HG02840 (cell line): ENCODE results near the gene ABHD10.

Experiments used
- ATAC-seq: cut with Tn5 transposase; IDR thresholded peaks from one replicate; pipeline ENCODE4 v1.9.1; 2021; ENCODE audit warnings: mild to moderate bottlenecking, moderate library complexity, moderate number of reproducible peaks; ENCODE audit not compliant: unreplicated experiment, low FRiP score

ABHD10 gene

DNA sequence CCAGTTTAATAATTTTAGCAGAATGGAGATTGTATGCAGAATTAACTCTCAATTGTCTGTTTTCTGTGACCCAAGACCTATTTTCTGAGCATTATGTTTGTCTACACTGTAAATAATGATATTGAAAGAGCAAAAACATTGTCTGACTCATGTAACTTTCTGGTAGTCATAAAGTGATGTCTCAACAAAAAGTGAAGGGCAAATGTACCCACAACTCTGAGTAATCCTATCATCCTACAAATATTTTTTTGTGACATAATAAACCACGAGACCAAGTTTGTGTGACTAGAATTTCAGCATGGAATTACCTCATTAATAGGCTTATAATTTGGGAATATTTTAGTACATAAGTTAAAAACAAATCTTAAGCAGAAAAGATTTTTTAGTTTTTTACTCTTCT is 15.4 kb upstream of the ABHD10 start:
- ATAC-seq: no peak

DNA sequence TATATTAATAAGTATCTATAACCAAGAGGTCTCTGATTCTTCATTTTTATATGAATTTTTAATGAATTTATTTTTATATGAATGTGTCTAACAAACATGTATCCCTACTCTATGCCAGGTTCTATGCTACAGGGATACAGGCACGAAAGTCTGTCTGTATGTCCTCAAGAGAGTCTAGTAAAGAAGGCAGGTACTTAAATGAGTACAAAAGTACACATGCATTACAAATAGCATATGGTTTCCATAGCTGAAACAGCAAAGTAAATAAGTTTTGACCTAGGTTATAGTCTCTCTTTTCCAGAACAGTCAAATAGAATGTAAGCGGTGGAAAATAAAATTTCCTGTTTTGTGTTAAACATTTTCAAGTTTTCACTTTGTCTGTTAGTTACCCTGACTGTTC is 13.3 kb upstream of the ABHD10 start:
- no peak for ATAC-seq

DNA sequence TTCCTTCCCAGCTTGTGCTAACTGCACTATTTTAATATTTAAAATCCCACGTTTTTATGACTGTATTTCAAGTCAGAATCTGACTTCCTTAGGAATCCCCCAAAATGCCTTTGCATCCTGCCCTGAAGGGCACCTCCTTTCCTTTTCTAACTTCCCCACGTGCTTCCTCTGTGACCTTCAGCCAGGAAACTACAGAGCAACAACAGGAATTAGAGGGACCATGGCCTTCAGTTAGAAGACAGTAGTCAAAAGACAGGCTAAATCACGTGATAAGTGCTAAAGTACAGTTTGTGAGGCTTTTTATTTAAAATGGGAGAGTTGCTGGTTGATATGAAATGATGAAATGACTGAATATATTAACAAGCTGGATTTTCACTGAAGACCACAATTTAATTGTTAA is 11.8 kb upstream of the ABHD10 start:
- no peak for ATAC-seq

DNA sequence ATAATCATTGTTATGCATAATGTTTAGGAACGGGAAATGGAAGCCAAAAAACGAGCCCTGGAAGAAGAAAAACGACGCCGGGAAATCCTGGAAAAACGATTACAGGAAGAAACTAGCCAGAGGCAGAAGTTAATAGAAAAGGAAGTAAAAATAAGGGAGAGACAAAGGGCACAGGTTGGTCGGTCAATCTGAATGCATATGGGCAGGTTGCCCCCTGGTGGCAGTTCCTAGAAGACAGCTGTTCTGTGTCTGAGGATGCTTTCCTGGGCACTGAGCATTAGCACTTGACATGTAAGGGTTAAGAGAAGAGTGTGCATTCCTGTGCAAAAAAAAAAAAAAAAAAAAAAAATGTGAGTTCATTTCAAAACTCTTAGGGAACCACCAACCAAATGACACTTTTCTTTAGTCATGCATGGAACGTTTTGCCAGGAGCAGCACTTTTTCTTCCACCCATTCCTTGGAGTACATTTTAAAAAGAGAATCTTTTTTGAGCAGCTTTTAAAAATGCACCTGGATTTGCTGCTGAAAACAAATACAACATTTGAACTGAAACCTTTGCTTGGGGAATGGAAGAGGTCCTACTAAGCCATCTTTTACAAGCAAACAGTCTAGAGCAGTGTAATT is 11.1 kb upstream of the ABHD10 start:
- peak; percentile 88 for ATAC-seq

DNA sequence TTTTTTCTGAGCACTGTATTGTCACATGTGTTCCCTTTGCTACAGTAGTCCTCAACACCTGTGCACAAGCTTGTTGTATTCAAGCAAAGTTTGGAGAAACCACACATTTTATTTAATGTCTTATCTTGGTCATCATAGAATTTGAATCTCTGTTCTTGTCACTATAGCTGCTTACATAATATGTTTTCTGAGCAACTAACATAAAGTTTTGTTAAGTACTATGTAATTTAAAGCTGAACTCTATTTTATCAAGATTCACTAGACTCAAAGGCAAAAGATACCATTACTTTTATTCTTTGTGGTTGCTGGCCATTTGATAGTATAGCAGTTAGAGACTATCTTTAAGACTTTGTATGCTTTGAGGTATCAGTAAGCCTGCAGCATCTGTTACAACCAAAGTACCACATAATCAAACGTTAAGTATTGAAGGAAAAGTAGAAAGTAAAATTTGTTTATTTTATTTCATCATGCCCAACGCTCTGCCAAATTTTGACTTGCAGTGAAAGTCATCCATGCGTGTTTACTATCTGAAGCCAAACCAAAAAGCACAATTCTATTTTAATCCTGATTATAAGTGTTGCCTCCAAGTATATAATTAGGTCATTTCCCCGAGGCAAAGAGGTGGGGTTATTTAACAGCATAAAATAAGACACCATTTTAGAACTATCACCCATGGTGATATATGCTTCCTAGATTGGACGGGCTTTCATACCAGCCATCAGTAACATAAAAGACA is 10.3 kb upstream of the ABHD10 start:
- no peak for ATAC-seq

DNA sequence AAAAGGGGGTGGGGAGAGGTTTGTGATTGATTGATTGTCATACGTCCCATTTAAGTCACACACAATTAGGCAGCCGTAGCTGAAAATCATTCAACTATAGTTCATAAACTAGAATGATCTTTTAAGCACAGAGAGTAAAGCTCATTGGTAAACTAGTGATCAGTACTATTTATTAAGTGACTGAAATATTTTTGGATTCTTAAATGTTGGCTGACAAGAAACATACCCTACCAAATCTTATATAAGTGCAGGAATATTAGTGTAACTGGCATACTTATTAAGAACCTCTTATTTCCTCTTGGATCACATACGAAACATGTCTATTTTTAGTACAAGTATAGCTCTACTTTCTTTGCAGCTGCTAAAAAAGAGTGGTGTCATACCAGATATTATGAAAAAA is 8.4 kb upstream of the ABHD10 start:
- ATAC-seq: no peak

DNA sequence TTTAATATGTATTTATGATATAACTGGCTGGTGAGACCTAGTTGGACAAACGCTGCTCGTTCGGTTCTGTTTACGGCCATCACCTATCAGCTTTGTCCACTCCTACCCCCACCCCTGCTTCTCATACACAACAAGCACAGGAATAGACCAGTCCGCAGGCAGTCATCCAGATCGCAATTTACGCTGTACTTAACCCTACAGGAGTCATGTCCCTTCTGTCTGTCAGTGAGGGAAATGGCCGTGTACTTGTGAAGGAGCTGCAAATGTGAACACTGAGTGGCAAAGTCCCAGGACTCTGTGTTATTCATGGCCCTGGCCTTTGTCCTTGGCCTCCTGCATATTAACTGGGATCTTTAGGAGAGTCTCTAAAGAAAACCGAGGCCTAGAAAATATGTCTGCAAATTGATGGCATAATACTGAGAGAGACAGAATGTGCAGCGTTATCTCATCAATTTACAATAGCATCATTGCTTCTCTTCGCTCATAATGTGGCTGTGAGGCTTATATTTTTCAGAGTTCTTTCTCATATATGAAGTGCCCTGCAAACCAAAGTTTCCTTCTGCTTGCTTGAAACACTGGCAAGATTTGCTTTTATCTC is 7.2 kb upstream of the ABHD10 start:
- no peak for ATAC-seq

DNA sequence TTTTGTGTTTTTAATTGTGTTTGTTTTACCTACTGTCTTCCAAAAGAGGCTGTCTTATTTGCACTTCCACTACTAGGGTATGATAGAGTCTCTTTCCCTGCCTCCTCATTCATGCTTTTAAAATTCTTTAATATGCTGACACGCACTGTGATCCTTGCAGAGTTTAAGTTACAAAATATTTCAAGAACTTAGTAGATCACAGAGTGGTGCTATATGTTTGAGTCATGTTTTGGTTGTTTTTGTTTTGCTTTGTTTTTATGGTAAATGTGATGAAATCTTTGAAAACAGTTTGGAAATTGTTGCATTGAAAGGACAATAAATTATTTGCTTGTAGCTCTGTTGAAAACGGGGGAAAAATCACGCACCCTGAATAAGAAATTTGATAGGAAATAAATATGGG is 5.9 kb upstream of the ABHD10 start:
- no peak for ATAC-seq

DNA sequence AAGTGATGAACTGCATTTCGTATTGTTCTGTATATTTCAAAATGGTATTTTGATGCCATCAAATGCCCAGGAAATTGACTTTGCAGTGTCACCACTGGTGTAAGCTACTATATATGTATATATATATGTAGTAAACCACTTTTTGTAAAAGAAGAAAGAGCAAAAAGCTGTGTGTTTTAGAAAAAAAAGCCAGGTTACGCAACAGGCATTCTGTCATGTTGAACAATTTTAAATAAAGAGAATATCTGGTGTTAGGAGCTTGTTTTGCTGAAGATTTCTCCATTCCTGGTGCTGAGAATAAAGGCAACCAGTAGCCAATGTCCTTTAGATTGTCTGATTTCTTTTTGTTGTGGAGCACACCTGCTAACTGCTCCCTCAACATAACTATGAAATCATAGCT is 3.7 kb upstream of the ABHD10 start:
- no peak for ATAC-seq

DNA sequence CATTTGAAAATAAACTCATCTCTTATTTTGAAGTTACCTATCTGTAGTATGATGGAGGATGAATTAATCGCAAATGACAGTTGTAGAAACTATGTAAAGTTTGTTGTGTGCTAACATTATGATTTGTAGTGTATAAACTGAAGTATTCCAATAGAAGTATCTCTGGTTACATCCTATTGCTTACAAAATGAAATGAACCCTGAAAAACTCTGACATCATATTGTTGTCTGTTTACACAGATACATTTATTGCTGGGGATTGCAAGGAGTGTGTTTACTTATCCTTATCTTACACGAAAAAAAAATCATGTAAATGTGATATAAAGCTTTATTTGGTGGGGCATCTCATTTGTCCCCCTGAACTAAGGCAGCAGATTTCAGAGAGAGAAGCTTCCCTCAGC is 2.6 kb upstream of the ABHD10 start:
- ATAC-seq: no peak

DNA sequence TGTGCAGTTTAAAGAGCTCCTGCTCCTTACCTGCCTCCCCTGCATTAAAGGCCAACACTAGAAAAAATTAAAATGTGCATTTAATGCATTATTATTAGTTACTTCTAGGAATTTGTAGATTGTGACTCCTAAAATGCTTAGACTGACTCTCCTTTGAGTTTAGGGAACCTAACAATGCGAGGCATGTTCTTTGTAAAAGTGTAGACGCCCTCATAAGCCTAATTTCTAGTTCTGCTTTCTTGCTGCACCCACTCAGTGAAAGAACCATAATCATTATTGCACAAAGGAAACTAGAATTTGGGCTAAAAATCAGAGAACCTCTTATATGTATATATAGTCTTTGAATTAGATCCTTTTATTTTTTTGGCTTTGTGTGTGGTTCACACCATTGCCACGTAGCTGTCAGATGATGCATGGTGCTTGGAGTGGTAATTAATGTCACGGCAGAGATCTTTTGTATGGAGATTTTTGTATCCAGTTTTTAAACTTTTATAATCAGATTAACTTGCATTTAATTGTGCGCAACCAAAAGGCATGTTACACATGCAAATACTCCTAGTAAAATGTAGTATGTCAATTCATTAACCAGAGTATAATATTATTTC is 710 bp downstream of the ABHD10 start:
- ATAC-seq: peak; percentile 29

DNA sequence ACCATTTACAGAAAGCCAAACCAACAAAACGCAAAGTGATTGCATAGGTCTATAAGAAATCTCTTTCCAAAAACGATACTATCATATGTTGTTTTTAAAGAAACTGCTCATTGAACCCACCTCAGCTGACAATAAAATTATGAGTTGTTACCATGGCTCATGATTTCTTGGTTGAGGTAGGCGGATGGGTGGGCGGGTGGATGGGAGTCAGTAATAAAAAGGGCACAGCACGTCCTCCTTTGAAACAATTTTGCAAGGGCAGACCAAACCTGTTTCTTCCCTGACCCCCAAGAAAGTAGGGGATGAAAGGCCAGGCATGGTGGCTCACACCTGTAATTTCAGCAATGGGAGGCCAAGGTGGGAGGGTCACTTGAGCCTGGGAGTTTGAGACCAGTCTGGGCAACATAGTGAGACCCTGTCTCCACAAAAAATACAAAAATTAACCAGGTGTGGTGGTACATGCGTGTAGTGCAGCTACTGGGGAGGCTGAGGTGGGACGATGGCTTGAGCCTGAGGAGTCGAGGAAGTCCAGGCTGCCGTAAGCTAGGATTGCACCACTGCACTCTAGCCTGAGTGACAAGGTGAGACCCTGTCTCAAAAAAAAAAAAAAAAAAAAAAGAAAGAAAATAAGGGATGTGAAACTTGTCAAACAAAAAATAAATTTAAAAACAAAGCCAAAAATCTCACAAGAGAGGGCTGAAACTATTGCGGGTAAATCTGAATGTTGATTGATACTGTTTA is 2.1 kb downstream of the ABHD10 start:
- ATAC-seq: no peak

DNA sequence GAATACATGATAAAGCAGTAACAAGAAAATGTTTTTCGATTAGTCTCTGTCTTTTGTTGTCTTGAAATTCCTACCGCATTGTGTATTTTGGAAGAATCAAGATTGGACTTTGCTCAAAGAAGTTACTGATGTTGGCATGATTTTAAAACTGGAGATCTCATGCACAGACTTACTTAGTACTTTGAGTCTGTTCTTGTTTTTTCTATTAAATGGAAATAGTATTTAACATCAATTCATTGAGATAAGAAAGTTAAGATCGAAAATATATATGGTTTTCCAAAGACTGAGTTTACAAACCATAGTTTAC is 2.6 kb downstream of the ABHD10 start:
- ATAC-seq: no peak

DNA sequence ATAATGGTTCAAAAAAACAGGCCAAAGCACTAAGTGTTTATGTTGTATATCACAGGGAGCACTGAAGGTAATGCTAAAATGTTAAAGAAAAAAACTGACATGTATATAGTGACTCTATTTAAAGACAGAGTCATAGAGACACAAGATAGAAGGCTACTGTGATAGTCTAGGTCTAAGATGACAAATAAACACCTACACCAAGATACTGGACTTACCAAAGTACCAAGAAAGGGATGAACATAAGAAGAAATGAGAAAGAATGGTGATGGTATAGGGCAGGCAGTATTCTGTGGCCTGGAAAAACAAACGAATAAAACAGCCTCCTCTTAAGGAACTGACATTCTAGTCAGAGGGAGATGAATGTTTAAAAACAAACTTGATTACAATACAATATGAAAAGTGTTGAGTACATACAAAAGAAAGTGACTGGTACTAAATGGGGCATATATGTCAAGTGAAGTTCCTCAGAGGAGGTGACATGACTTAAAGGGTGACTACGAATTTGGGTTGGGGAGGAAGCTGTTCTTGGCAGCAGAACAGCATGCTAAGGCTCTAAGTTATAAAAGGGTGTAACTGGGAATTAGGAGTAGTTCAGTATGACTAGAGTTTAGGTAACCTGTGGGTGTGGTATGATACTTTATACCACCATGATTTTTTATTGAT is 5.9 kb downstream of the ABHD10 start:
- no peak for ATAC-seq

DNA sequence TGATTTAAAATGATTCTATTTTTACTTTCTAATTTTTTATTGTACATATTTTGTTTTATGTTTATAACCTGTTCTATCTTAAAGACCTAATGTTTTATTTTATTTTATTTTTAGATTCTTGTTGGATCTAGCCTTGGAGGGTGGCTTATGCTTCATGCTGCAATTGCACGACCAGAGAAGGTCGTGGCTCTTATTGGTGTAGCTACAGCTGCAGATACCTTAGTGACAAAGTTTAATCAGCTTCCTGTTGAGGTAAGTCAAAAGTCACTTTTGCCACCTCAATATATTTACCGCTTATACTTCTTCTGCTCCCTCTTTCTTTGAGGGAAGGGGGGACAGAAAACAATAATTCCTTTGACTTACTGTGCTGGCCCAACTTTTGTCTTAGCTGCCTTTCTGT is 8.0 kb downstream of the ABHD10 start:
- ATAC-seq: no peak

DNA sequence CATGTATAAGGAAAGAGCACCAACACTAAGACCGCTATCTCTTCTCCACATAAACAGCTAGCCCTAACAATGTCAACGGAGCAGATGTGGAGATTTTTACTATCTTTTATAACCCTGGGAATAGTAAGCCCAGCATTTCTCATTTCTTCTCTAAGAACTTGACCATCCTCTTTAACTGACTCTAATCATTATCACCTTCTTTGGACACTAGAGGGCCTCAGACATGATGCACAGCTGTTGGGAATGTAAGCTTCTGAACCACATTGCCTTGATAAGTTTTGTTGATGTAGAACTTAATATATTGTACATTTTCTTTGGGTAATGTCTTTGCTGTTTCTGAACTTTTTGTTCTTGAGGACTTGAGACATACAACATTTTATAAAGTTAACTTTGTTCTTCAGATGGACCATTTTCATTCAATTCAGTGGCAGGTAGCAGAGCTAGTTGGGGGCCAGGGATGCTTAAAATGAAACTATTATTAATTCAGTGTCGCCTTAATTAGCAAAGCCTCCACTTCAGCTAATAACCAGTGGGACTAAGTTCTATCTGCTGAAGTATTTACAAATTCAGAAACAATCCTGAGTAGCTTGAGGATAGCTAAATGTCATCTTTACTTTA is 10.3 kb downstream of the ABHD10 start:
- ATAC-seq: peak; percentile 91

DNA sequence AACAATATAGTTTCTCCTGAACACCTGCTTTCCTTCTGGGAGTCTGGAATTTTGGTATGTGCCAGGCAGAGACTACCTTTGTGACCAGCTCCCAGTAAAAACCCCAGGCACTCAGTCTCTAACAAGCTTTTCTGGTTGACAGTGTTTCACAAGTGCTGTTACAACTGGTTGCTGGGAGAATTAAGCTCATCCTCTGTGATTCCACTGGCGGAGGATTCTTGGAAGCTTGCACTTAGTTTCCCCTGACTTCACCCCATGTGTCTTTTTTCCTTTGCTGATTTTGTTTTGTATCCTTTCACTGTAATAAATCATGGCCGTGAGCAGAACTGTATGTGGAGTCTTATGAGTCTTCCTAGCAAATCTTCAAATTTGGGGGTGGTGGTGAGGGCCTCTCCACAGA is 14.2 kb downstream of the ABHD10 start:
- no peak for ATAC-seq

DNA sequence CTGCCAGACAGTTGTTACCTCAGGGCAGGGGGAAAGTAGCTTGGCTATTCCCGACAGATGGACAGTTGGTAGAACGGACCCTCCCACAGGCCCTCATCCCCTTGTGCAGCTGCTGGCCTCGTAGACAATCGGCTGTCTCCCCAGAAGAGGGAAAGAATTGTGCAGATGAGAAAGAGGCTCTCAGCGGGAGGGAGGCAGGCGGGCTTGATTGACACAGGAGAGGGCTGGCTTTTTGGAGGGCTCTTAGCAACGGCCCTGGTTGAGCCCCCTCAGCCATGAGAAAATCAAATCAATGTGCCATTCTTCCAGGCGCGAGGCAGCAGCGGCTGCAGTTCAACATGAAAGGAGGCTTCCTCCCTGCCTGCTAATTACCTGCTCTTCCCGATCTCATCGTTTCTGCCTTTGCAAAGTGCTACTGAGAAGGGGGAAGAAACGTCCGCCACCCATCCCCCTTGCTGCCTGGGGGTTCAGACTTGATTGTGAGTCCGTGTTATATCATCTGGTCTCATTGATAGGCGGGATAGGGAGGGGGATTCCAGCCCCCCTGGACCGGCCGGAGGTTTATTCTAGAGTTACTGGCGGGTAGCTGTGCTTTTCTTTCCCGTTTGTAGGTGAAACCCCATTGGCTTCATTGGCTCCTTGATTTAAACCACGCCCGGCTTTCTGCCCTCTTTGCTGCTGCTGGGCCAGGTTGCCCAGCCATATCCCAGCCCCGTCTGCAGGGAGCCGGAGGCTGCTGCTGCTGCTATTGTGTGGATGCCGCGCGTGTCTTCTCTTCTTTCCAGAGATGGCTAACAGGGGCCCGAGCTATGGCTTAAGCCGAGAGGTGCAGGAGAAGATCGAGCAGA is 20.0 kb downstream of the ABHD10 start, which contains the start of gene TAGLN3:
TSS of gene TAGLN3 (plus strand) at position 287 of the 848 bp plus-strand sequence. CDS start at position 788, 501 bp downstream.
- ATAC-seq: no peak
